Measurements from ENCODE around the gene ACAP2. TPM values are rescaled to one million over a fixed set of nuclear protein-coding genes. Genes with fewer than 3 reads are reported as not detected.
A peak's percentile ranks its signal among the peaks of the same experiment; 100 is the strongest.
"Not testable (repeated sequence)": the region's sequence is repeated elsewhere in the genome, so short reads cannot be mapped to it uniquely, and the experiment has no call there.

ACAP2 gene
- total RNA-seq (10 to 100 TPM; 16.6 to 54.3 (median 35.6) TPM), polyA plus RNA-seq (10 to 100 TPM in 1 of 3 donors, 1 to 10 TPM in 2; 4.5 to 16.7 (median 6.2) TPM)
- long read RNA-seq, donor 1: 0 reads
- long read RNA-seq, donor 2, full-length matches to known transcripts: 3 of 8 reads
- long read RNA-seq, donor 2, partial matches to known transcripts: 5 of 8 reads
- long read RNA-seq, donor 2, other reads (novel, unspliced or antisense): 0 of 8 reads
- long read RNA-seq, donor 3: 0 reads
- long read RNA-seq, donor 4, partial matches to known transcripts: 13 of 16 reads
- long read RNA-seq, donor 4, other reads (novel, unspliced or antisense): 3 of 16 reads
- long read RNA-seq, donor 5, full-length matches to known transcripts: 3 of 4 reads
- long read RNA-seq, donor 5, partial matches to known transcripts: 1 of 4 reads
- long read RNA-seq, donor 5, other reads (novel, unspliced or antisense): 0 of 4 reads
- long read RNA-seq, donor 6, partial matches to known transcripts: 19 of 27 reads
- long read RNA-seq, donor 6, other reads (novel, unspliced or antisense): 8 of 27 reads
- long read RNA-seq, donor 7, full-length matches to known transcripts: 2 of 2 reads
- long read RNA-seq, donor 7, partial matches to known transcripts: 0 of 2 reads
- long read RNA-seq, donor 7, other reads (novel, unspliced or antisense): 0 of 2 reads
- long read RNA-seq, donor 8, full-length matches to known transcripts: 4 of 4 reads
- long read RNA-seq, donor 8, partial matches to known transcripts: 0 of 4 reads
- long read RNA-seq, donor 8, other reads (novel, unspliced or antisense): 0 of 4 reads
- long read RNA-seq, donor 9: 0 reads
- long read RNA-seq, donor 10, full-length matches to known transcripts: 1 of 1 reads
- long read RNA-seq, donor 10, partial matches to known transcripts: 0 of 1 reads
- long read RNA-seq, donor 10, other reads (novel, unspliced or antisense): 0 of 1 reads

GRCh38 chr3:195442573-195443390, at the start of gene ACAP2:
Gene ACAP2, minus strand, starts transcription at chr3:195443020. Its CDS starts 173 bp downstream, at chr3:195442847.
- peak within 1 kb of the TSS; percentile 90 to 95 (median 94) for H3K27ac ChIP-seq
- WGBS, 4 donors: 0 to 2% (median 1%) methylated on average over 3 to 106 of the region's 106 CpGs
- TF ChIP-seq CTCF (IDR thresholded peaks at IDR 0.05) (no peak), POLR2A (IDR thresholded peaks at IDR 0.05) (peak; percentile 96 to 98)
- H3K27me3 ChIP-seq: no peaks in the 10 kb centered on the region
- H3K9me3 ChIP-seq (replicated peaks in 1 of 3): no peaks in the 10 kb centered on the region
- peaks cover 10 to 37% of the 10 kb centered on the region in 2 donors for H3K4me1 ChIP-seq (replicated peaks in 1 of 2)
- DNase-seq: peak; percentile 99 to 100 (median 100)
- no peaks in the 10 kb centered on the region for H3K36me3 ChIP-seq (replicated peaks in 1 of 2)
- peak within 1 kb of the TSS; percentile 76 to 94 (median 83) for H3K4me3 ChIP-seq
- intact Hi-C loops (cut with DNase I): no loop called here

- H3K36me3 ChIP-seq (replicated peaks in 1 of 2): no peaks in the 10 kb centered on the region
- intact Hi-C loops (cut with DNase I): no loop called here
- DNase-seq: no peak
- H3K27ac ChIP-seq: no peak overlapping the region
- TF ChIP-seq CTCF (IDR thresholded peaks at IDR 0.05) (no peak), POLR2A (IDR thresholded peaks at IDR 0.05) (no peak)
- H3K4me1 ChIP-seq (replicated peaks in 1 of 2): peaks cover 0 to under 1% of the 10 kb centered on the region in 2 donors
- no peak overlapping the region for H3K4me3 ChIP-seq
- H3K9me3 ChIP-seq (replicated peaks in 1 of 3): no peaks in the 10 kb centered on the region
- peaks cover 6% of the 10 kb centered on the region for H3K27me3 ChIP-seq
- 83 to 88% (median 86%) methylated on average over 3 of the region's 3 CpGs for WGBS, 4 donors
Measured at GRCh38 chr3:195475614-195476013, 32.8 kb upstream of the ACAP2 start.

GRCh38 chr3:195475116-195475515, 32.3 kb upstream of the ACAP2 start:
- H3K4me1 ChIP-seq (replicated peaks in 1 of 2); H3K4me3 ChIP-seq; H3K27ac ChIP-seq; H3K36me3 ChIP-seq (replicated peaks in 1 of 2); H3K9me3 ChIP-seq (replicated peaks in 1 of 3); DNase-seq; H3K27me3 ChIP-seq; intact Hi-C loops (cut with DNase I): not testable (repeated sequence)
- WGBS, 4 donors: 70 to 85% (median 78%) methylated on average over 8 of the region's 8 CpGs

- DNase-seq: no peak
- H3K36me3 ChIP-seq (replicated peaks in 1 of 2): no peaks in the 10 kb centered on the region
- 74 to 85% (median 82%) methylated on average over 4 of the region's 4 CpGs for WGBS, 4 donors
- intact Hi-C loops (cut with DNase I): no loop called here
- no peaks in the 10 kb centered on the region for H3K9me3 ChIP-seq (replicated peaks in 1 of 3)
- no peaks in the 10 kb centered on the region for H3K27me3 ChIP-seq
- TF ChIP-seq POLR2A (IDR thresholded peaks at IDR 0.05): no peak
- H3K4me3 ChIP-seq: no peak overlapping the region
- H3K4me1 ChIP-seq (replicated peaks in 1 of 2): peaks cover 0 to 3% of the 10 kb centered on the region in 2 donors
- no peak overlapping the region for H3K27ac ChIP-seq
Measured at GRCh38 chr3:195468841-195469240, 26.0 kb upstream of the ACAP2 start.
